Measurements from ENCODE around the gene WDR33. TPM values are rescaled to one million over a fixed set of nuclear protein-coding genes. Genes with fewer than 3 reads are reported as not detected.

WDR33 gene
- total and polyA plus RNA-seq, 2 of the 4 experiments (the other 2 are of a cell fraction) = 19.6 to 41.2 TPM

GRCh38 chr2:127675331-127676261, 135.4 kb downstream of the WDR33 start, which contains the start of gene LIMS2:
TSS of gene LIMS2 (minus strand) at chr2:127675530. CDS start at chr2:127675024, 506 bp downstream.
- CTCF ChIA-PET = interaction anchor here (1.0 to 1.1 kb wide), 2 partner anchors 26 to 84 kb away, joined by 3 read pairs; no protein-coding TSS in a partner anchor
- H2BK120ac ChIP-seq (ENCODE audit: low read depth, low read length) = peak within 1 kb of the TSS; percentile 88
- peak within 1 kb of the TSS; percentile 29 for H2BK20ac ChIP-seq (ENCODE audit: low read depth, low read length)
- H3K4me1 ChIP-seq (ENCODE audit: control insufficient read depth, insufficient read depth, low read length) = peaks cover 7% of the 10 kb centered on the region; the same call in 1 of the 2 replicates
- H2AK5ac ChIP-seq (ENCODE audit: low read depth, low read length) = peak within 1 kb of the TSS; percentile 63
- H3K36me3 ChIP-seq (ENCODE audit: control insufficient read depth, insufficient read depth, low read length) = no peaks in the 10 kb centered on the region
- dilution Hi-C loops (cut with HindIII; ENCODE audit: low sequenced_read_pairs, unreplicated experiment) = no loop called here
- DNase-seq (peak; percentile 33), ATAC-seq (ENCODE audit: low read depth) (peak; percentile 77)
- WGBS, 2 experiments (ENCODE audit: extremely low coverage in 2 of 2, insufficient read length in 1 of 2) = 2% methylated on average over 15 of the region's 56 CpGs; no CpG with 5 or more reads in 1 of the 2 experiments
- TF ChIP-seq SMC3 (IDR thresholded peaks at IDR 0.05; ENCODE audit: low read depth, low read length) = no peak
- TF ChIP-seq NFE2L2 (IDR thresholded peaks at IDR 0.05; ENCODE audit: low read depth, low read length) = no peak
- peak; percentile 16; the same call in 1 of the 2 replicates for TF ChIP-seq BHLHE40 (IDR thresholded peaks at IDR 0.05; ENCODE audit: low read depth, low read length)
- TF ChIP-seq RAD21 (IDR thresholded peaks at IDR 0.05; ENCODE audit: low read length) = peak; percentile 40
- TF ChIP-seq CHD1 (IDR thresholded peaks at IDR 0.05; ENCODE audit: low read depth, low read length) = no peak
- TF ChIP-seq FOS (IDR thresholded peaks at IDR 0.05; ENCODE audit: low read depth, low read length) = no peak
- no peak for TF ChIP-seq POLR2A (IDR thresholded peaks at IDR 0.05; ENCODE audit: low read depth, low read length)
- TF ChIP-seq CTCF (conservative IDR thresholded peaks at IDR 0.05; ENCODE audit: low read depth, low read length) = peak; percentile 30; the same call in 1 of the 2 replicates
- TF ChIP-seq CEBPB (IDR thresholded peaks at IDR 0.05; ENCODE audit: low read depth, low read length) = no peak
- TF ChIP-seq MAZ (IDR thresholded peaks at IDR 0.05; ENCODE audit: borderline replicate concordance, low read depth, low read length) = peak; percentile 25; the same call in 1 of the 2 replicates
- no peak for TF ChIP-seq RCOR1 (IDR thresholded peaks at IDR 0.05; ENCODE audit: insufficient replicate concordance, low read length)
- H3K27ac ChIP-seq (ENCODE audit: insufficient read depth, low read length) = peak within 1 kb of the TSS; percentile 71
- intact Hi-C loops (cut with micrococcal nuclease) = loop anchor here (2.0 kb wide), 1 partner anchor 167 kb away; no protein-coding TSS in a partner anchor
- peak within 1 kb of the TSS; percentile 87 for H3K4ac ChIP-seq (ENCODE audit: low read depth, low read length)
- H3K4me3 ChIP-seq (ENCODE audit: insufficient read depth, low read depth, low read length) = peak within 1 kb of the TSS; percentile 84
- peaks cover 22% of the 10 kb centered on the region for H3K9me1 ChIP-seq (ENCODE audit: insufficient read depth, low read length)
- peaks cover 6 to 34% of the 10 kb centered on the region in 2 experiments; a peak in 3 of 4 replicates for H3K79me1 ChIP-seq (ENCODE audit: low read depth in 1 of 2, low read length in 2 of 2)
- H2AK9ac ChIP-seq (replicated peaks; ENCODE audit: low read depth, low read length, poor library complexity) = peak within 1 kb of the TSS; percentile 96
- peak within 1 kb of the TSS; percentile 35 for H2BK5ac ChIP-seq (ENCODE audit: low read depth, low read length, poor library complexity, severe bottlenecking)
- peak within 1 kb of the TSS; percentile 54; the same call in 1 of the 2 replicates for H3K18ac ChIP-seq (ENCODE audit: low read depth, low read length)
- peaks cover 31% of the 10 kb centered on the region for H4K20me1 ChIP-seq (ENCODE audit: insufficient read depth, low read length)
- peak within 1 kb of the TSS; percentile 93 for H2AFZ ChIP-seq (replicated peaks; ENCODE audit: low read length, poor library complexity)
- H4K5ac ChIP-seq (ENCODE audit: low read depth, low read length) = peak within 1 kb of the TSS; percentile 62
- peak within 1 kb of the TSS; percentile 78 to 87; a peak in 3 of 4 replicates for H4K8ac ChIP-seq (ENCODE audit: low read depth in 2 of 2, low read length in 2 of 2)
- H2BK15ac ChIP-seq (ENCODE audit: low read depth, low read length) = peak within 1 kb of the TSS; percentile 47; the same call in 1 of the 3 replicates
- peak within 1 kb of the TSS; percentile 72 for H3K9ac ChIP-seq (ENCODE audit: low read depth, low read length)
- peak within 1 kb of the TSS; percentile 63 for H4K91ac ChIP-seq (ENCODE audit: insufficient read depth, low read depth, low read length)
- in situ Hi-C loops (cut with MboI; ENCODE audit: low sequenced_read_pairs) = no loop called here
- H3K4me2 ChIP-seq (ENCODE audit: low read depth, low read length) = peak within 1 kb of the TSS; percentile 79
- no TSS peak for BruUV-seq (replicated peaks)
- peak within 1 kb of the TSS; percentile 66 for H3K14ac ChIP-seq (replicated peaks; ENCODE audit: low read depth, low read length)
- POLR2A ChIA-PET (ENCODE audit: unreplicated experiment) = interaction anchor here (0.6 kb wide), 1 partner anchor 128 kb away, joined by 5 read pairs; no protein-coding TSS in a partner anchor
- no peaks in the 10 kb centered on the region for H3K9me3 ChIP-seq (ENCODE audit: control insufficient read depth, insufficient read depth, low read length)
- H3K56ac ChIP-seq (ENCODE audit: extremely low read depth, insufficient read depth, low read length) = peak within 1 kb of the TSS; percentile 79; the same call in 1 of the 2 replicates
- H3K27me3 ChIP-seq (ENCODE audit: control insufficient read depth, insufficient read depth, low read length) = peaks cover 19% of the 10 kb centered on the region
- peak within 1 kb of the TSS; percentile 83 for H3K23ac ChIP-seq (ENCODE audit: low read depth, low read length)
